GM12872 (cell line): ENCODE results near the gene ZFYVE27.
A peak's percentile ranks its signal among the peaks of the same experiment; 100 is the strongest.

Experiments used
- CTCF ChIP-seq: IDR thresholded peaks from 3 replicates; pipeline ENCODE4 v1.5.1; 2011; ENCODE audit warnings: low read depth, mild to moderate bottlenecking, low read length, moderate library complexity; ENCODE audit not compliant: insufficient read depth

Gene ZFYVE27

GRCh38 chr10:97704341-97704740 lies 32.6 kb upstream of the ZFYVE27 start:
- TF ChIP-seq CTCF = no peak

GRCh38 chr10:97705006-97705670 lies 31.8 kb upstream of the ZFYVE27 start:
- TF ChIP-seq CTCF = no peak

GRCh38 chr10:97707134-97707861 lies 29.6 kb upstream of the ZFYVE27 start:
- TF ChIP-seq CTCF = no peak

- no peak for TF ChIP-seq CTCF
Measured at GRCh38 chr10:97708167-97708566, 28.8 kb upstream of the ZFYVE27 start.

GRCh38 chr10:97708976-97709946 lies 27.7 kb upstream of the ZFYVE27 start:
- TF ChIP-seq CTCF = peak; percentile 67

- no peak for TF ChIP-seq CTCF
Measured at GRCh38 chr10:97711640-97712572, 25.0 kb upstream of the ZFYVE27 start.
